Osteocyte (in vitro differentiated cells): ENCODE measurements around the gene HOATZ. TPM values are rescaled to one million over a fixed set of nuclear protein-coding genes. Genes with fewer than 3 reads are reported as not detected.

Experiments
- DNase-seq: peaks from one replicate; pipeline ENCODE4 v3.0.0; 2021; ENCODE audit warnings: mixed read lengths; ENCODE audit not compliant: unreplicated experiment; ENCODE audit errors: extremely low spot score
- H3K27ac Mint-ChIP-seq: one replicate; pipeline ENCODE4 v1.8.0; 2021; ENCODE audit warnings: mild to moderate bottlenecking, mixed read lengths; ENCODE audit not compliant: unreplicated experiment
- H3K27me3 Mint-ChIP-seq: one replicate; pipeline ENCODE4 v1.8.0; 2021; ENCODE audit warnings: mixed read lengths; ENCODE audit not compliant: unreplicated experiment
- H3K36me3 Mint-ChIP-seq: one replicate; pipeline ENCODE4 v1.8.0; 2021; ENCODE audit warnings: mixed read lengths; ENCODE audit not compliant: unreplicated experiment
- H3K4me1 Mint-ChIP-seq: one replicate; pipeline ENCODE4 v1.8.0; 2021; ENCODE audit warnings: mixed read lengths; ENCODE audit not compliant: unreplicated experiment
- H3K4me3 Mint-ChIP-seq: one replicate; pipeline ENCODE4 v1.8.0; 2021; ENCODE audit warnings: mild to moderate bottlenecking, moderate library complexity, mixed read lengths; ENCODE audit not compliant: unreplicated experiment
- H3K9me3 Mint-ChIP-seq: one replicate; pipeline ENCODE4 v1.8.0; 2021; ENCODE audit warnings: mixed read lengths; ENCODE audit not compliant: unreplicated experiment
- CTCF ChIP-seq: fragments of 200-600 bp; sonication (generic); IDR thresholded peaks from 2 replicates; pipeline ENCODE4 v1.5.0; 2021; ENCODE audit warnings: antibody characterized with exemption, mild to moderate bottlenecking, moderate library complexity
- microRNA-seq: library from miRNA; unstranded; fragments of <30 nt; microRNA quantifications from one replicate; pipeline ENCODE4 v1.1.0, GENCODE V29; 2020; ENCODE audit not compliant: unreplicated experiment
- total RNA-seq: library from RNA; stranded (reverse); gene quantifications from 2 replicates; pipeline ENCODE4 v1.2.1, GENCODE V29; 2021

HOATZ gene
- total RNA-seq, 1 donor from 2014 or later, result not detected

- Mint-ChIP-seq H3K4me3 (no peak overlapping the region), H3K27me3 (no peaks in the 10 kb centered on the region), H3K36me3 (no peaks in the 10 kb centered on the region), H3K9me3 (no peaks in the 10 kb centered on the region), H3K4me1 (peaks cover 10% of the 10 kb centered on the region), H3K27ac (no peak overlapping the region)
- DNase-seq, result no peak
- TF ChIP-seq CTCF, result no peak
Observed at GRCh38 chr11:111581341-111581740, 66.8 kb downstream of the HOATZ start.

GRCh38 chr11:111582163-111582562, 67.6 kb downstream of the HOATZ start:
- no peak for TF ChIP-seq CTCF
- Mint-ChIP-seq H3K36me3 (no peaks in the 10 kb centered on the region), H3K4me1 (peaks cover 10% of the 10 kb centered on the region), H3K27ac (no peak overlapping the region), H3K4me3 (no peak overlapping the region), H3K9me3 (no peaks in the 10 kb centered on the region), H3K27me3 (no peaks in the 10 kb centered on the region)
- DNase-seq, result no peak

- Mint-ChIP-seq H3K9me3 (no peaks in the 10 kb centered on the region), H3K36me3 (no peaks in the 10 kb centered on the region), H3K4me1 (peaks cover 10% of the 10 kb centered on the region), H3K27me3 (no peaks in the 10 kb centered on the region), H3K4me3 (no peak overlapping the region), H3K27ac (no peak overlapping the region)
- no peak for TF ChIP-seq CTCF
- DNase-seq, result no peak
Observed at GRCh38 chr11:111582881-111583280, 68.3 kb downstream of the HOATZ start.

GRCh38 chr11:111585371-111585770, 70.8 kb downstream of the HOATZ start:
- H3K9me3 Mint-ChIP-seq, result no peaks in the 10 kb centered on the region

GRCh38 chr11:111586388-111586831, 71.8 kb downstream of the HOATZ start:
- no peaks in the 10 kb centered on the region for H3K9me3 Mint-ChIP-seq
- peak; percentile 73 for TF ChIP-seq CTCF
- peaks cover 10% of the 10 kb centered on the region for H3K4me1 Mint-ChIP-seq
- H3K27ac Mint-ChIP-seq, result no peak overlapping the region
- no peak for DNase-seq
- H3K4me3 Mint-ChIP-seq, result no peak overlapping the region
- no peaks in the 10 kb centered on the region for H3K36me3 Mint-ChIP-seq
- H3K27me3 Mint-ChIP-seq, result peaks cover 2% of the 10 kb centered on the region

More at GRCh38 chr11:111585371-111585770, 70.8 kb downstream of the HOATZ start:
- Mint-ChIP-seq H3K27me3 (peaks cover 2% of the 10 kb centered on the region), H3K4me3 (no peak overlapping the region), H3K27ac (no peak overlapping the region), H3K36me3 (no peaks in the 10 kb centered on the region), H3K4me1 (peaks cover 10% of the 10 kb centered on the region)
- TF ChIP-seq CTCF, result no peak
- no peak for DNase-seq

Small RNA genes within 50 kb of the gene (microRNA-seq; reads per million reads assigned to microRNA genes)
- gene MIR34B, result 3.8 reads per million
- 30.1 reads per million, percentile 36 among the genes with 10 or more reads in this experiment for gene MIR34C

Other genes starting within 250 kb of the HOATZ start
- gene POU2AF3, start 216.2 kb upstream of the HOATZ start, total RNA-seq, result not detected in 2 replicates
- not detected in 2 replicates for gene POU2AF1, start 135.5 kb upstream of the HOATZ start, total RNA-seq
- not detected in 2 replicates for gene BTG4, start 2.4 kb upstream of the HOATZ start, total RNA-seq
- 12.8 and 13.0 TPM in 2 replicates for gene LAYN, start 25.9 kb downstream of the HOATZ start, total RNA-seq
- gene SIK2, start 87.7 kb downstream of the HOATZ start, total RNA-seq, result 19.0 and 21.9 TPM in 2 replicates